CD4-positive, CD25-positive, alpha-beta regulatory T cell (primary cell): Measurements from ENCODE around the gene FRY. TPM values are rescaled to one million over a fixed set of nuclear protein-coding genes. Genes with fewer than 3 reads are reported as not detected.

Experiments
- ATAC-seq, 2 donors: fragments of 150-1000 bp; cut with Tn5 transposase; one replicate each; pipeline ENCODE4 v1.10.0; 2021; ENCODE audit warnings: low read depth in 2 of 2, moderate number of reproducible peaks in 2 of 2, moderate library complexity in 1 of 2
- DNase-seq, 3 donors: peaks; one replicate each; pipeline versions ENCODE4 v3.0.0 to v3.0.0-alpha.2; 2012 to 2022; ENCODE audit warnings: mixed read lengths in 1 of 3
- H3K27ac ChIP-seq: one replicate; pipeline ENCODE4 v1.7.0; 2013; ENCODE audit warnings: mild to moderate bottlenecking, low read length; ENCODE audit not compliant: insufficient read depth, poor library complexity, severe bottlenecking
- H3K27me3 ChIP-seq: one replicate; pipeline ENCODE4 v1.7.0; 2013; ENCODE audit warnings: low read length; ENCODE audit not compliant: control insufficient read depth, insufficient read depth
- H3K36me3 ChIP-seq: one replicate; pipeline ENCODE4 v1.7.0; 2013; ENCODE audit warnings: mild to moderate bottlenecking, low read length, moderate library complexity; ENCODE audit not compliant: control insufficient read depth, insufficient read depth
- H3K4me1 ChIP-seq: 2 replicates; pipeline ENCODE4 v1.7.0; 2013; ENCODE audit warnings: mild to moderate bottlenecking, low read length; ENCODE audit not compliant: insufficient read depth, control insufficient read depth, poor library complexity, severe bottlenecking
- H3K4me3 ChIP-seq: one replicate; pipeline ENCODE4 v1.7.0; 2013; ENCODE audit warnings: low read depth, mild to moderate bottlenecking, low read length, moderate library complexity
- H3K9me3 ChIP-seq, 2 experiments: 1 replicate in 1 of 2; 2 replicates in 1 of 2; pipeline ENCODE4 v1.7.0; 2013; ENCODE audit warnings: low read length in 2 of 2, mild to moderate bottlenecking in 1 of 2, moderate library complexity in 1 of 2; ENCODE audit not compliant: control insufficient read depth in 2 of 2
- H3K27ac Mint-ChIP-seq, 3 donors: one replicate each; pipeline ENCODE4 v1.8.0; 2020 to 2022; ENCODE audit warnings: mild to moderate bottlenecking in 3 of 3, mixed read lengths in 3 of 3, moderate library complexity in 2 of 3
- H3K27me3 Mint-ChIP-seq: one replicate; pipeline ENCODE4 v1.8.0; 2022; ENCODE audit warnings: mild to moderate bottlenecking, mixed read lengths
- H3K36me3 Mint-ChIP-seq: one replicate; pipeline ENCODE4 v1.8.0; 2020; ENCODE audit warnings: mixed read lengths
- H3K4me1 Mint-ChIP-seq, 4 donors: one replicate each; pipeline ENCODE4 v1.8.0; 2020 to 2022; ENCODE audit warnings: mixed read lengths in 4 of 4, mild to moderate bottlenecking in 1 of 4
- H3K4me3 Mint-ChIP-seq, 4 donors: one replicate each; pipeline ENCODE4 v1.8.0; 2020 to 2022; ENCODE audit warnings: mild to moderate bottlenecking in 4 of 4, mixed read lengths in 4 of 4, moderate library complexity in 3 of 4
- H3K9me3 Mint-ChIP-seq, 7 donors: one replicate each; pipeline ENCODE4 v1.8.0; 2020 to 2022; ENCODE audit warnings: mixed read lengths in 7 of 7, mild to moderate bottlenecking in 3 of 7, moderate library complexity in 2 of 7
- polyA plus RNA-seq, 4 donors: library from polyadenylated mRNA; unstranded; fragments of 300-500 nt; fragmentation: Illumina TruSeq; gene quantifications; one replicate each; pipeline ENCODE4 v1.2.3, GENCODE V29; 2021
- total RNA-seq: library from RNA; stranded (reverse); gene quantifications from one replicate; pipeline ENCODE4 v1.2.3, GENCODE V29; 2022

FRY gene
- total and polyA plus RNA-seq, 5 donors from 2014 or later = 0.96 to 12.8 (median 1.0) TPM

DNA sequence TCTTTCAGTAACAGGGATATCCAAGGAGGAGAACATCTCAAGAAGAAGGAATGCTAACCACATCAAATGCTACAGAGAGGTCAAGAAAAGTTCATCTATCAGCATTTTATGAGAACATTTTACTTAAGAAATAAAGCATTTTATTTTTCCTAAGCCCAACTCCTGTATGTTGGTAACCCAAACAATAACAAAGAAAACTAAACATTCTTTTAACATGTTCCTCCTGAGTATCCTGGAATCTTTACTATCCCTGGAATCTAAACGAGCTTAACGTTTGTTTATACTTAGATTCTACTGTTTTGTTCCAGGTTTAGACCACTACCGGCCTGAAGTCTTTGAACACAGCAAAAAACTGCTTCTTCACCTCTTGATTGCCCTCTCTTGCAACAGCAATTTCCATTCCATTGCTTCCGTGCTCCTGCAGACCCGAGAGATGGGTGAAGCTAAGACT is 193.9 kb downstream of the FRY start:
- H3K36me3 Mint-ChIP-seq = no peaks in the 10 kb centered on the region
- no peaks in the 10 kb centered on the region for H3K4me1 Mint-ChIP-seq
- no peak overlapping the region for H3K27ac Mint-ChIP-seq

DNA sequence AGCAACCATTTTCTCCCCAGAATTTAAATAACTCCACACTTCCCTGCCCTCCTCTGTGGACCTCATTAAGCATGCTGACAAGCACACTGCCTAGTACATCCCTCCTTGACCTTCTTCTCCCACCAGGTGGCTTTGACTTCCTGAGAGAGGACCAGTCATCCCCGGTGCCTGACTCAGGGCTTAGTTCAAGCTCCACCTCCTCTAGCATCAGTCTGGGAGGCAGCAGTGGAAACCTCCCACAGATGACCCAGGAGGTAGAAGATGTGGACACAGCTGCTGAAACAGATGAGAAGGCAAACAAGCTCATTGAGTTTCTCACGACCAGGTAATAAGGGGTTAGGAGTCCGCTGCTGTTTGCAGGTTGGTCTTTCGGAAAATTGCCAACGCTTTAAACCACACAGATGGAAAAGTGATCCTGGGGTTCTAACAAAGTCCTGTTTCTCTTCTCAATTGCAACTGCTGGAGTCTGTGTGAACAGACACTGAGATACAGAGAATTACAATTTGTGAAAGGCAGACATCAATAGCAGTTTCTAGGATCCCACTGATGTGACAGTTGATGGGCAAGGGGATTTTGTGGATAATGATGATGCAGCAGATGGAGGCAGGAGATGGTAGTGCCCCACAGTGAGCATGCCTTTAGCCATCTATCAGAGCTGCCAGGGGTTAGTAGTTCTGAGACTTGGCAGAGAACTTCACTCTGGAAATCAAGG is 196.9 kb downstream of the FRY start:
- Mint-ChIP-seq H3K27ac (no peak overlapping the region), H3K4me1 (no peaks in the 10 kb centered on the region), H3K27me3 (peaks cover 4% of the 10 kb centered on the region), H3K9me3 (no peaks in the 10 kb centered on the region), H3K36me3 (no peaks in the 10 kb centered on the region), H3K4me3 (no peak overlapping the region)
- H3K27me3 ChIP-seq = no peaks in the 10 kb centered on the region
- no peaks in the 10 kb centered on the region for H3K4me1 ChIP-seq
- ATAC-seq = no peak
- DNase-seq = no peak
- no peak overlapping the region for H3K27ac ChIP-seq
- no peaks in the 10 kb centered on the region for H3K9me3 ChIP-seq
- H3K36me3 ChIP-seq = no peaks in the 10 kb centered on the region
- H3K4me3 ChIP-seq = no peak overlapping the region

More for the DNA sequence above, 193.9 kb downstream of the FRY start:
- Mint-ChIP-seq H3K9me3 (peaks cover 0 to 6% (median 0%) of the 10 kb centered on the region in 7 donors), H3K4me3 (no peak overlapping the region), H3K27me3 (no peaks in the 10 kb centered on the region)
- ATAC-seq (no peak), DNase-seq (no peak)
- H3K4me1 ChIP-seq = no peaks in the 10 kb centered on the region
- no peaks in the 10 kb centered on the region for H3K36me3 ChIP-seq
- no peak overlapping the region for H3K4me3 ChIP-seq
- H3K27me3 ChIP-seq = no peaks in the 10 kb centered on the region
- no peak overlapping the region for H3K27ac ChIP-seq
- H3K9me3 ChIP-seq = no peaks in the 10 kb centered on the region

DNA sequence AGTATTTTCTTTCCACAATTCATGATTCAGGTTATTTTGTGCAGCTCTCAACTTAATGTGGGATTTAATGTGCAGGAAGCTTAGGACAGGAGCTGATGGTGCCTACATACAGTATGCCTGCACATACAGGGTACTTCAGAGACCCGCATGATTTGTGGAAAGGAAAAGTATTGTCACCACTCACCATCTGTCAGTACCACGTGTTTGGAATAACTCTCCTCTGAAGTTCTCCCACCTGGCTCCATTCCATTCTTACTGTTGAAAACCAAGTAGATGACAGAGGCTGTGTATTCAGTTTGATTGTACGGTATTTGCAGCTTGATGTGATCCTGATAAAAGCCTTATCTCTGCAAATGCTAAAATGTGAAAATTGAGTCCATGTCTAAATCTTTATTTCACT is 197.9 kb downstream of the FRY start:
- H3K4me3 Mint-ChIP-seq = no peak overlapping the region
- Histone ChIP-seq H3K27ac (no peak overlapping the region), H3K4me1 (no peaks in the 10 kb centered on the region), H3K36me3 (no peaks in the 10 kb centered on the region), H3K9me3 (no peaks in the 10 kb centered on the region), H3K4me3 (no peak overlapping the region), H3K27me3 (no peaks in the 10 kb centered on the region)
- H3K27me3 Mint-ChIP-seq = peaks cover 7% of the 10 kb centered on the region
- no peak overlapping the region for H3K27ac Mint-ChIP-seq
- no peaks in the 10 kb centered on the region for H3K9me3 Mint-ChIP-seq
- no peaks in the 10 kb centered on the region for H3K36me3 Mint-ChIP-seq
- DNase-seq = no peak
- no peaks in the 10 kb centered on the region for H3K4me1 Mint-ChIP-seq
- ATAC-seq = no peak

DNA sequence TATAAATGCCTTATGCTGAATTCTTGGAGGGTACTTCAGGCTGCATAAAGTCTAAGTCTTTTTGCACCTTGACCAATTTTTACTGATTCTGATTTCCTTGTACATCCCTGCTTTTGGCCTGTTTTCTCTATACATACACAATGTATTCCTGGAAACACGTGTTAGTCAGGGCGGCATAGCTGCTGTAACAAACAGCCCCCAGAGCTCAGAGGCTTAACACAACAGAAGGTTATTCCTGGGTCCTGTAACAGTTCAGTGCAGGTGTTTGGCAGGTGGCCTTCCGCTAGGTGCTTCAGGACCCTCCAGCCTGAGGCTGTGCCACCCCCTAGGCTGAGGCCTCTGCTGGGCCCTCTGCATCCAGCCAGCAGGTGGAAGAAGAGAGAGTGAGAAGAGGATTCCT is 200.7 kb downstream of the FRY start:
- Mint-ChIP-seq H3K36me3 (no peaks in the 10 kb centered on the region), H3K9me3 (peaks cover 0 to 2% (median 0%) of the 10 kb centered on the region in 7 donors), H3K4me1 (no peaks in the 10 kb centered on the region), H3K27ac (no peak overlapping the region), H3K4me3 (no peak overlapping the region), H3K27me3 (peaks cover 17% of the 10 kb centered on the region)
- H3K9me3 ChIP-seq = no peaks in the 10 kb centered on the region
- H3K4me3 ChIP-seq = no peak overlapping the region
- no peaks in the 10 kb centered on the region for H3K36me3 ChIP-seq
- no peaks in the 10 kb centered on the region for H3K4me1 ChIP-seq
- no peak for ATAC-seq
- no peak for DNase-seq
- H3K27me3 ChIP-seq = no peaks in the 10 kb centered on the region
- H3K27ac ChIP-seq = no peak overlapping the region

DNA sequence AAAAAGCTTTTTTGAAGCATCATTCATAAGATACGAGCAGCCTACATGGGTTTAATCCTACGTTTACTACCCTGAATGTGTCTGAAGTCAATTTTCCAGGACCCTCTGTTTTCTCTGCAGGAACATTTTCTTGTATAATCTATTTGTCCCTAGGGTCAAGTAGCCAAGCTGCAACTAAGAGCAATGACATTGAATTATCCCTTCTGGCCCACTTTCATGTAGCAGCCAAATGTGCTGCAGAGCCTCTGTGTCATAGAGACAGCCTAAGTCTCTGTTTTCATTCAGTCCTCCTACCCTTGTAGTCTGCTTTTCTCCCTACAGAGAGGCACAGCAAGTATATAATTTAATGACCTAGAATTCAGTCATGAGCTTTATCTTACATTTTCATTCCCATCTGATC is 201.5 kb downstream of the FRY start:
- H3K9me3 ChIP-seq = no peaks in the 10 kb centered on the region
- H3K4me1 ChIP-seq = no peaks in the 10 kb centered on the region
- H3K27ac Mint-ChIP-seq = no peak overlapping the region
- no peaks in the 10 kb centered on the region for H3K36me3 ChIP-seq
- H3K9me3 Mint-ChIP-seq = peaks cover 0 to 2% (median 0%) of the 10 kb centered on the region in 7 donors
- H3K4me3 Mint-ChIP-seq = no peak overlapping the region
- no peaks in the 10 kb centered on the region for H3K27me3 ChIP-seq
- H3K36me3 Mint-ChIP-seq = no peaks in the 10 kb centered on the region
- H3K4me3 ChIP-seq = no peak overlapping the region
- H3K27me3 Mint-ChIP-seq = peaks cover 20% of the 10 kb centered on the region
- ATAC-seq (no peak), DNase-seq (no peak)
- no peak overlapping the region for H3K27ac ChIP-seq
- no peaks in the 10 kb centered on the region for H3K4me1 Mint-ChIP-seq

DNA sequence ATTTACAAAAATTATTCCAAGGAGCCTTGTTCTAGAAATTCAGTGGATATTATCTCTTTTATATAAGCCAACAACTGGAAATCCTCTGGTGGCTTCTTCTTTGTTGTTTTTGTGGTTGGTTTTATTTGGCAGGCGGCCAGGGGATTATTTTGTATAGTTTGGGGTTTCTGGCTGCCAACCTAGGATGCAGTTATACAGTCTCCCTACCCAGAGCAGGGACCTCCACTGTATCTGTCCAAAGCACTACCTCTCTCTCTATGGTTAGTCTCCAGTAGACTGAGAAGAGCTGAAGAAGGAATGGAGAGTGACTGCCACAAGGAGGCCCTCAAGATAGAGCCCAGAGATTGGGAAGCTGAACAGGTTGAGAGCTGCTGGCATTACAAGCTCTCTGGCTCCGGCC is 203.3 kb downstream of the FRY start:
- ATAC-seq = no peak
- Mint-ChIP-seq H3K27ac (no peak overlapping the region), H3K36me3 (no peaks in the 10 kb centered on the region), H3K9me3 (peaks cover 0 to 2% (median 0%) of the 10 kb centered on the region in 7 donors), H3K4me1 (no peaks in the 10 kb centered on the region), H3K27me3 (peaks cover 20% of the 10 kb centered on the region), H3K4me3 (no peak overlapping the region)
- Histone ChIP-seq H3K9me3 (no peaks in the 10 kb centered on the region), H3K4me1 (no peaks in the 10 kb centered on the region), H3K36me3 (no peaks in the 10 kb centered on the region), H3K4me3 (no peak overlapping the region), H3K27ac (no peak overlapping the region), H3K27me3 (no peaks in the 10 kb centered on the region)
- DNase-seq = no peak

DNA sequence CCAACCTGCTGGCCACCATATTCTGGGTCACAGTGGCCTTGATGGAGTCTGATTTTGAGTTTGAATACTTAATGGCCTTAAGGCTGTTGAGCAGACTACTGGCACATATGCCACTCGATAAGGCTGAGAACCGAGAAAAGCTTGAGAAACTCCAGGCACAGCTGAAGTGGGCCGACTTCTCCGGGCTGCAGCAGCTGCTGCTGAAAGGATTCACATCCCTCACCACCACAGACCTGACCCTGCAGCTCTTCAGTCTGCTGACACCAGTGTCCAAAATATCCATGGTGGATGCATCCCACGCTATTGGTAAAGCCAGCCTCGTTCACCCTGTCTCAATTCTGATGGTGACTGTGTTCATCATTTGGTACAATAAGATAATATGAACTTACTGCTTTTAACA is 206.1 kb downstream of the FRY start:
- H3K27me3 ChIP-seq = no peaks in the 10 kb centered on the region

DNA sequence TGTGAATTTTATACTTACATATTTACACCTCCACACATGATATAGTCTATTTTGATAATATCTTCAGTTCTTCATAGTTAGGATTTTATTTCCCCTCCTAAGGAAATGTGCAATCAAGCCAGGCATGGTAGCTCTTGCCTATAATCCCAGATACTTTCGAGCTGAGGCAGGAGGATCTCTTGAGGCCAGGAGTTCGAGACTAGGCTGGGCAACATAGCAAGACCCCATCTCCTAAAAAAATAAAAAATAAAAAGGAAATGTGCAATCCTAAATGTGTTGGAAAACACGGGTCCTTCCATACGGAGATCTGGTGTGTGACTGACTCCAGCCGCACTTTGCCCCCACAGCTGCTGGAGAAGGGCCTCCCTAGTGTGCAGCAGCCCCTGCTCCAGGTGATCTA is 212.1 kb downstream of the FRY start:
- no peak for DNase-seq
- no peaks in the 10 kb centered on the region for H3K9me3 ChIP-seq
- H3K27ac Mint-ChIP-seq = no peak overlapping the region

More for the DNA sequence above, 206.1 kb downstream of the FRY start:
- Histone ChIP-seq H3K9me3 (no peaks in the 10 kb centered on the region), H3K4me3 (no peak overlapping the region), H3K27ac (no peak overlapping the region), H3K36me3 (no peaks in the 10 kb centered on the region), H3K4me1 (no peaks in the 10 kb centered on the region)
- no peak for ATAC-seq
- Mint-ChIP-seq H3K36me3 (no peaks in the 10 kb centered on the region), H3K27ac (no peak overlapping the region), H3K4me3 (no peak overlapping the region), H3K27me3 (peaks cover 20% of the 10 kb centered on the region), H3K9me3 (peaks cover 0 to 2% (median 0%) of the 10 kb centered on the region in 7 donors), H3K4me1 (no peaks in the 10 kb centered on the region)
- no peak for DNase-seq

More for the DNA sequence above, 212.1 kb downstream of the FRY start:
- H3K4me1 Mint-ChIP-seq = no peaks in the 10 kb centered on the region
- peak overlapping the region in 1 of 4 donors; percentile 7 for H3K4me3 Mint-ChIP-seq
- no peak for ATAC-seq
- H3K27me3 ChIP-seq = no peaks in the 10 kb centered on the region
- peaks cover 0 to 2% (median 0%) of the 10 kb centered on the region in 7 donors for H3K9me3 Mint-ChIP-seq
- no peaks in the 10 kb centered on the region for H3K36me3 Mint-ChIP-seq
- no peaks in the 10 kb centered on the region for H3K36me3 ChIP-seq
- no peak overlapping the region for H3K27ac ChIP-seq
- H3K4me3 ChIP-seq = no peak overlapping the region
- no peaks in the 10 kb centered on the region for H3K4me1 ChIP-seq
- no peaks in the 10 kb centered on the region for H3K27me3 Mint-ChIP-seq
